Right lobe of liver (tissue), 4 donors: ENCODE results near the gene GGA1.

ENCODE experiments used
- POLR2A ChIP-seq: fragments of 450-650 bp; IDR thresholded peaks from one replicate; pipeline ENCODE4 v1.6.1; 2017; ENCODE audit warnings: antibody characterized with exemption, mild to moderate bottlenecking
- TF ChIP-seq, protein P1 (sequence below), 4 donors: fragments of 200-600 bp in 3 of 4; fragments of 450-650 bp in 1 of 4; IDR thresholded peaks; one replicate each; pipeline versions ENCODE4 v1.5.1 to v1.8.0; 2016 to 2022; ENCODE audit warnings: antibody characterized with exemption in 4 of 4, mild to moderate bottlenecking in 2 of 4
- donor health status: DM: no; HTN: no; CAD: no.
- donor health status: DM: no; HTN: no; CAD: no.
- donor health status: DM: no; HTN: yes; CAD: no.

- TF ChIP-seq, protein P1, sequence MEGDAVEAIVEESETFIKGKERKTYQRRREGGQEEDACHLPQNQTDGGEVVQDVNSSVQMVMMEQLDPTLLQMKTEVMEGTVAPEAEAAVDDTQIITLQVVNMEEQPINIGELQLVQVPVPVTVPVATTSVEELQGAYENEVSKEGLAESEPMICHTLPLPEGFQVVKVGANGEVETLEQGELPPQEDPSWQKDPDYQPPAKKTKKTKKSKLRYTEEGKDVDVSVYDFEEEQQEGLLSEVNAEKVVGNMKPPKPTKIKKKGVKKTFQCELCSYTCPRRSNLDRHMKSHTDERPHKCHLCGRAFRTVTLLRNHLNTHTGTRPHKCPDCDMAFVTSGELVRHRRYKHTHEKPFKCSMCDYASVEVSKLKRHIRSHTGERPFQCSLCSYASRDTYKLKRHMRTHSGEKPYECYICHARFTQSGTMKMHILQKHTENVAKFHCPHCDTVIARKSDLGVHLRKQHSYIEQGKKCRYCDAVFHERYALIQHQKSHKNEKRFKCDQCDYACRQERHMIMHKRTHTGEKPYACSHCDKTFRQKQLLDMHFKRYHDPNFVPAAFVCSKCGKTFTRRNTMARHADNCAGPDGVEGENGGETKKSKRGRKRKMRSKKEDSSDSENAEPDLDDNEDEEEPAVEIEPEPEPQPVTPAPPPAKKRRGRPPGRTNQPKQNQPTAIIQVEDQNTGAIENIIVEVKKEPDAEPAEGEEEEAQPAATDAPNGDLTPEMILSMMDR (IDR thresholded peaks at IDR 0.05) = no peak
- TF ChIP-seq POLR2A = no peak
Observed at GRCh38 chr22:37665487-37665886, 56.9 kb downstream of the GGA1 start.
